ENCODE data around the gene OPN1LW.
"Not testable (repeated sequence)": the region's sequence is repeated elsewhere in the genome, so short reads cannot be mapped to it uniquely, and the experiment has no call there.

GRCh38 chrX:154168384-154168783 is 24.3 kb downstream of the OPN1LW start:
- TF ChIP-seq CTCF, EZH2 (IDR thresholded peaks at IDR 0.05): not testable (repeated sequence)
